SU-DHL-6 (cell line): ENCODE data around the gene EPHA3.

ENCODE experiments used
- H2AFZ ChIP-seq: fragments of 200-600 bp; sonication (generic); 2 replicates; pipeline ENCODE4 v1.6.1; 2014; ENCODE audit warnings: low read depth, mild to moderate bottlenecking, moderate library complexity, mixed read lengths, antibody characterized with exemption, low read length; ENCODE audit not compliant: severe bottlenecking
- H3F3A ChIP-seq: fragments of 200-600 bp; shearing (Covaris generic); 2 replicates; pipeline ENCODE4 v1.6.0; 2016; ENCODE audit warnings: antibody characterized with exemption, mild to moderate bottlenecking; ENCODE audit not compliant: insufficient read depth
- H3K27ac ChIP-seq: fragments of 200-600 bp; sonication (generic); 2 replicates; pipeline ENCODE4 v1.5.1; 2016; ENCODE audit warnings: low read depth, mild to moderate bottlenecking, low read length, moderate library complexity, mixed read lengths
- H3K27me3 ChIP-seq: fragments of 200-600 bp; sonication (generic), shearing (Covaris generic); 2 replicates; pipeline ENCODE4 v1.6.0; 2014; ENCODE audit warnings: mild to moderate bottlenecking, low read length
- H3K36me3 ChIP-seq: fragments of 200-600 bp; sonication (generic); 2 replicates; pipeline ENCODE4 v1.6.1; 2014; ENCODE audit warnings: mild to moderate bottlenecking, low read length, mixed read lengths
- H3K4me2 ChIP-seq: fragments of 300-600, 200-600 bp; shearing (Covaris generic), sonication (generic); 2 replicates; pipeline ENCODE4 v1.6.0; 2014; ENCODE audit warnings: low read length, low read depth, mild to moderate bottlenecking; ENCODE audit not compliant: poor library complexity, severe bottlenecking
- H3K4me3 ChIP-seq: fragments of 200-600 bp; sonication (generic); 2 replicates; pipeline ENCODE4 v1.5.1; 2014; ENCODE audit warnings: antibody characterized with exemption, low read length, mild to moderate bottlenecking, mixed read lengths; ENCODE audit not compliant: insufficient read depth, poor library complexity, severe bottlenecking
- H3K79me2 ChIP-seq: fragments of 200-600 bp; sonication (generic); 2 replicates; pipeline ENCODE4 v1.6.1; 2014; ENCODE audit warnings: mild to moderate bottlenecking, low read length, moderate library complexity; ENCODE audit not compliant: insufficient read depth
- H3K9ac ChIP-seq: fragments of 200-600 bp; sonication (generic); 2 replicates; pipeline ENCODE4 v1.7.0; 2014; ENCODE audit warnings: mild to moderate bottlenecking, low read length
- H3K9me2 ChIP-seq: fragments of 200-600 bp; sonication (generic); replicated peaks from 2 replicates; pipeline ENCODE4 v1.6.1; 2014; ENCODE audit warnings: low read length; ENCODE audit not compliant: insufficient read depth
- H3K9me3 ChIP-seq: fragments of 200-600 bp; sonication (generic); 2 replicates; pipeline ENCODE4 v1.6.1; 2014; ENCODE audit warnings: low read length, mixed read lengths; ENCODE audit not compliant: insufficient read depth
- H4K20me1 ChIP-seq: fragments of 200-600 bp; sonication (generic); 2 replicates; pipeline ENCODE4 v1.6.1; 2014; ENCODE audit warnings: low read depth, mild to moderate bottlenecking, antibody characterized with exemption, low read length, moderate library complexity, mixed read lengths
- EZH2phosphoT487 ChIP-seq: fragments of 200-600 bp; sonication (generic), shearing (Covaris generic); conservative IDR thresholded peaks from 2 replicates; pipeline ENCODE4 v1.6.1; 2018; ENCODE audit warnings: mild to moderate bottlenecking, antibody characterized with exemption, low read length, moderate library complexity, mixed read lengths
- TF ChIP-seq, protein P1 (sequence below): fragments of 200-600 bp; sonication (generic); IDR thresholded peaks from one replicate; pipeline ENCODE4 v1.5.1; 2017; ENCODE audit warnings: antibody characterized with exemption, mild to moderate bottlenecking, low read length, moderate library complexity; ENCODE audit not compliant: insufficient read depth, poor library complexity, severe bottlenecking

The EPHA3 gene

DNA sequence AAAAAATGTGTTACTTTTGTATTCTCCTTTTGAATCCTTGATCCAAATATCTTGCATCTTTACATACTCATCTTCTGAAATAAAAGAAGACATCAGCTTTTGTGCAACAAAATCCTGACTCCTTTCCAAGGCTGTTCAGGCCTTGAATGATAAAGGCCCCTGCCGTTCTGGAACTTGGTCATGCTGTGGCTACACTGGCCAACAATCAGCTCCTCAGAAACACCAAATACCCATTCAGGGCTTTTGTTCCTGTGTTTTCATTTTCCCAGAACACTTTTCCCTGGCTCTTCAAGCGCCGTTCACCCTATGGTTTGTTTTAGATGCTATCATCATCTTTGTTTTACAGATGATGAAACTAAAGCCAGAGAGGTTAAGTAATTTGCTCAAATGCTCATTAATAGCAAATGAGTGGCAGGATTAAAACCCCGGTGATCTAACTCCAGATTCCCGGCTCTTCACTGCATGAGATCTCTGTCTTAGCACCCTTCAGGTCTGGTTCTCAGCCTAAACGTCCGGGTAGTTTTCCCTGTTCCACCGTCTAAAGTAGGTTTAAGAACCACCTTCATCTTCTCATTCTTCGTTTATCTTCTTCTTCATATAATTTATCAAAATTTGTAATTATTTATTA is 58.3 kb downstream of the EPHA3 start:
- Histone ChIP-seq H3K9ac (no peak overlapping the region), H3K27ac (no peak overlapping the region), H3K9me3 (no peaks in the 10 kb centered on the region), H3F3A (no peaks in the 10 kb centered on the region), H3K27me3 (no peaks in the 10 kb centered on the region), H4K20me1 (no peaks in the 10 kb centered on the region), H3K9me2 (no peaks in the 10 kb centered on the region), H3K79me2 (no peaks in the 10 kb centered on the region), H2AFZ (no peak overlapping the region), H3K4me2 (no peak overlapping the region), H3K36me3 (no peaks in the 10 kb centered on the region), H3K4me3 (no peak overlapping the region)
- TF ChIP-seq, protein P1, sequence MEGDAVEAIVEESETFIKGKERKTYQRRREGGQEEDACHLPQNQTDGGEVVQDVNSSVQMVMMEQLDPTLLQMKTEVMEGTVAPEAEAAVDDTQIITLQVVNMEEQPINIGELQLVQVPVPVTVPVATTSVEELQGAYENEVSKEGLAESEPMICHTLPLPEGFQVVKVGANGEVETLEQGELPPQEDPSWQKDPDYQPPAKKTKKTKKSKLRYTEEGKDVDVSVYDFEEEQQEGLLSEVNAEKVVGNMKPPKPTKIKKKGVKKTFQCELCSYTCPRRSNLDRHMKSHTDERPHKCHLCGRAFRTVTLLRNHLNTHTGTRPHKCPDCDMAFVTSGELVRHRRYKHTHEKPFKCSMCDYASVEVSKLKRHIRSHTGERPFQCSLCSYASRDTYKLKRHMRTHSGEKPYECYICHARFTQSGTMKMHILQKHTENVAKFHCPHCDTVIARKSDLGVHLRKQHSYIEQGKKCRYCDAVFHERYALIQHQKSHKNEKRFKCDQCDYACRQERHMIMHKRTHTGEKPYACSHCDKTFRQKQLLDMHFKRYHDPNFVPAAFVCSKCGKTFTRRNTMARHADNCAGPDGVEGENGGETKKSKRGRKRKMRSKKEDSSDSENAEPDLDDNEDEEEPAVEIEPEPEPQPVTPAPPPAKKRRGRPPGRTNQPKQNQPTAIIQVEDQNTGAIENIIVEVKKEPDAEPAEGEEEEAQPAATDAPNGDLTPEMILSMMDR: no peak
- no peak for TF ChIP-seq EZH2phosphoT487

- no peak overlapping the region for H3K27ac ChIP-seq
These were observed 64.5 kb downstream of the EPHA3 start for GRCh38 chr3:89171687-89172545.

DNA sequence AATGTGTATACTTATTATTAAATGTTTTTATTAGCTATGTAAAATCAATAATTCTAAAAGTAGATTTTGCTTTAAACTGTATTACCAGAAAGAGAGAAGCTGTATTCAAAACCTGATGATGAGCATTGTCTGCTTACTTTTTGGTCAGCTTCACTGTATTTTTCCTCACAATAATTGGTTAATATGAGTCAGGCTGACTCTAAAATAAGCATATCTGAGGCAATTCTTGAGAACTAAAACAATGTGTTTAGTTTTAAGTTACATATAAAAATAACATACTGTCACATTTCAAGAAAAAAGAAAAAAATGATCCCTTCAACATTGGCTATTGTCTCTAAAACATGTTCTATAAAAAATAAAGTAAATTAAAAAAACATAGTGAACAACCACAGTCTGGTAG is 66.1 kb downstream of the EPHA3 start:
- Histone ChIP-seq H3F3A (no peaks in the 10 kb centered on the region), H3K79me2 (no peaks in the 10 kb centered on the region), H4K20me1 (no peaks in the 10 kb centered on the region), H3K27me3 (no peaks in the 10 kb centered on the region), H3K27ac (no peak overlapping the region), H3K4me3 (no peak overlapping the region), H3K4me2 (no peak overlapping the region), H2AFZ (no peak overlapping the region), H3K9me2 (no peaks in the 10 kb centered on the region), H3K9ac (no peak overlapping the region), H3K9me3 (no peaks in the 10 kb centered on the region), H3K36me3 (no peaks in the 10 kb centered on the region)
- TF ChIP-seq, protein P1: no peak
- TF ChIP-seq EZH2phosphoT487: no peak

More at GRCh38 chr3:89171687-89172545, 64.5 kb downstream of the EPHA3 start:
- Histone ChIP-seq H3K79me2 (no peaks in the 10 kb centered on the region), H3K36me3 (no peaks in the 10 kb centered on the region), H4K20me1 (no peaks in the 10 kb centered on the region), H3K4me3 (no peak overlapping the region), H3K4me2 (no peak overlapping the region), H3K9ac (no peak overlapping the region), H3K27me3 (no peaks in the 10 kb centered on the region), H3F3A (no peaks in the 10 kb centered on the region), H3K9me2 (no peaks in the 10 kb centered on the region), H2AFZ (no peak overlapping the region), H3K9me3 (no peaks in the 10 kb centered on the region)
- TF ChIP-seq EZH2phosphoT487: no peak
- TF ChIP-seq, protein P1: no peak
